Nephron progenitor cell (in vitro differentiated cells): ENCODE results near the gene PRDM11.

Experiments used
- DNase-seq: peaks from one replicate; pipeline ENCODE4 v3.0.0; 2021
- H3K27ac Mint-ChIP-seq: 2 replicates; pipeline ENCODE4 v1.8.0; 2021; ENCODE audit warnings: mild to moderate bottlenecking, moderate library complexity, mixed read lengths
- H3K27me3 Mint-ChIP-seq: 2 replicates; pipeline ENCODE4 v1.8.0; 2021; ENCODE audit warnings: mild to moderate bottlenecking, low read depth, mixed read lengths; ENCODE audit not compliant: poor library complexity
- H3K36me3 Mint-ChIP-seq: 2 replicates; pipeline ENCODE4 v1.8.0; 2021; ENCODE audit warnings: low read depth, mixed read lengths
- H3K4me1 Mint-ChIP-seq: 2 replicates; pipeline ENCODE4 v1.8.0; 2021; ENCODE audit warnings: mixed read lengths
- H3K4me3 Mint-ChIP-seq: 2 replicates; pipeline ENCODE4 v1.8.0; 2021; ENCODE audit warnings: mild to moderate bottlenecking, moderate library complexity, mixed read lengths
- H3K9me3 Mint-ChIP-seq: 2 replicates; pipeline ENCODE4 v1.8.0; 2021; ENCODE audit warnings: mild to moderate bottlenecking, moderate library complexity, mixed read lengths
- CTCF ChIP-seq: fragments of 200-600 bp; sonication (generic); IDR thresholded peaks from 2 replicates; pipeline ENCODE4 v1.5.0; 2021; ENCODE audit warnings: antibody characterized with exemption

PRDM11 gene

GRCh38 chr11:45154276-45154675 is 7.8 kb downstream of the PRDM11 start:
- Mint-ChIP-seq H3K27ac (no peak overlapping the region), H3K36me3 (peaks cover 8% of the 10 kb centered on the region)

GRCh38 chr11:45155058-45155551 is 8.7 kb downstream of the PRDM11 start:
- DNase-seq = no peak
- H3K36me3 Mint-ChIP-seq = peaks cover 2% of the 10 kb centered on the region
- no peaks in the 10 kb centered on the region for H3K27me3 Mint-ChIP-seq
- H3K27ac Mint-ChIP-seq = peak overlapping the region; percentile 96
- peaks cover 40% of the 10 kb centered on the region for H3K4me1 Mint-ChIP-seq
- peaks cover 2% of the 10 kb centered on the region for H3K9me3 Mint-ChIP-seq
- H3K4me3 Mint-ChIP-seq = no peak overlapping the region
- TF ChIP-seq CTCF = no peak

More at GRCh38 chr11:45154276-45154675, 7.8 kb downstream of the PRDM11 start:
- H3K4me3 Mint-ChIP-seq = no peak overlapping the region
- no peak for TF ChIP-seq CTCF
- peaks cover 43% of the 10 kb centered on the region for H3K4me1 Mint-ChIP-seq
- DNase-seq = no peak
- H3K9me3 Mint-ChIP-seq = peaks cover 4% of the 10 kb centered on the region
- H3K27me3 Mint-ChIP-seq = peaks cover under 1% of the 10 kb centered on the region

GRCh38 chr11:45155627-45156180 is 9.3 kb downstream of the PRDM11 start:
- Mint-ChIP-seq H3K27ac (no peak overlapping the region), H3K4me1 (peaks cover 35% of the 10 kb centered on the region)

GRCh38 chr11:45156201-45156600 is 9.8 kb downstream of the PRDM11 start:
- Mint-ChIP-seq H3K27ac (no peak overlapping the region), H3K9me3 (no peaks in the 10 kb centered on the region), H3K27me3 (no peaks in the 10 kb centered on the region), H3K4me1 (peaks cover 35% of the 10 kb centered on the region), H3K4me3 (no peak overlapping the region), H3K36me3 (no peaks in the 10 kb centered on the region)
- DNase-seq = no peak
- no peak for TF ChIP-seq CTCF

More at GRCh38 chr11:45155627-45156180, 9.3 kb downstream of the PRDM11 start:
- no peaks in the 10 kb centered on the region for H3K36me3 Mint-ChIP-seq
- DNase-seq = no peak
- no peak for TF ChIP-seq CTCF
- no peak overlapping the region for H3K4me3 Mint-ChIP-seq
- H3K27me3 Mint-ChIP-seq = no peaks in the 10 kb centered on the region
- H3K9me3 Mint-ChIP-seq = no peaks in the 10 kb centered on the region

- Mint-ChIP-seq H3K27ac (peak overlapping the region; percentile 58), H3K4me1 (peaks cover 39% of the 10 kb centered on the region), H3K4me3 (no peak overlapping the region), H3K36me3 (no peaks in the 10 kb centered on the region), H3K9me3 (no peaks in the 10 kb centered on the region), H3K27me3 (no peaks in the 10 kb centered on the region)
- no peak for TF ChIP-seq CTCF
- no peak for DNase-seq
Measured at GRCh38 chr11:45156741-45157140, 10.3 kb downstream of the PRDM11 start.
